ENCODE data around the gene CCDC33. TPM values are rescaled to one million over a fixed set of nuclear protein-coding genes. Genes with fewer than 3 reads are reported as not detected.

CCDC33 gene
- total RNA-seq, 1 experiment from 2014 or later: 0.15 TPM

- Histone ChIP-seq H3K4me2 (ENCODE audit: low read length) (no peak overlapping the region), H2AFZ (ENCODE audit: low read depth, low read length, poor library complexity, severe bottlenecking) (no peak overlapping the region), H4K20me1 (ENCODE audit: insufficient read depth) (no peaks in the 10 kb centered on the region), H3K9me2 (ENCODE audit: insufficient read depth) (no peaks in the 10 kb centered on the region), H3K9me3 (ENCODE audit: control insufficient read depth in 1 of 2, insufficient read depth in 1 of 2, low read depth in 1 of 2, low read length in 2 of 2) (no peaks in the 10 kb centered on the region), H3K9ac (ENCODE audit: low read length) (no peak overlapping the region), H3K27me3 (ENCODE audit: insufficient read depth, low read length) (peaks cover 13% of the 10 kb centered on the region; the same call in 1 of the 2 replicates), H3K27ac (ENCODE audit: low read depth, low read length) (no peak overlapping the region), H3K36me3 (ENCODE audit: control insufficient read depth in 1 of 2, insufficient read depth in 2 of 2, low read length in 2 of 2) (no peaks in the 10 kb centered on the region), H3K4me1 (ENCODE audit: control insufficient read depth in 1 of 2, insufficient read depth in 2 of 2, low read length in 2 of 2) (peaks cover 0 to 6% of the 10 kb centered on the region in 2 experiments; a peak in 2 of 4 replicates), H3K4me3 (replicated peaks in 1 of 2; ENCODE audit: low read depth in 1 of 2, low read length in 2 of 2) (no peak overlapping the region), H3K79me2 (ENCODE audit: insufficient read depth, low read length) (no peaks in the 10 kb centered on the region)
- ATAC-seq: no peak
- POLR2A ChIA-PET: no interaction called here
- no peak for DNase-seq (ENCODE audit: low read depth, low spot score)
- CTCF ChIA-PET: no interaction called here
- intact Hi-C loops (cut with micrococcal nuclease): no loop called here
- TF ChIP-seq EZH2 (IDR thresholded peaks at IDR 0.05) (no peak), ELF1 (IDR thresholded peaks at IDR 0.05; ENCODE audit: borderline replicate concordance, low read depth) (no peak), CTCF (IDR thresholded peaks at IDR 0.05 in 2 of 3, conservative IDR thresholded peaks at IDR 0.05 in 1 of 3; ENCODE audit: borderline replicate concordance in 1 of 3, insufficient read depth in 1 of 3, low read depth in 2 of 3, low read length in 2 of 3) (no peak), POLR2A (IDR thresholded peaks at IDR 0.05; ENCODE audit: borderline replicate concordance, extremely low read depth, insufficient read depth, insufficient read length) (no peak), CEBPB (IDR thresholded peaks at IDR 0.05; ENCODE audit: low read depth) (no peak), ZBTB33 (IDR thresholded peaks at IDR 0.05; ENCODE audit: extremely low read depth, insufficient replicate concordance, low read length) (no peak), TCF7L2 (IDR thresholded peaks at IDR 0.05; ENCODE audit: borderline replicate concordance, extremely low read depth, insufficient read depth, insufficient read length) (no peak), JUND (IDR thresholded peaks at IDR 0.05) (no peak), EZH2phosphoT487 (IDR thresholded peaks at IDR 0.05; ENCODE audit: borderline replicate concordance) (no peak), REST (IDR thresholded peaks at IDR 0.05; ENCODE audit: low read depth) (no peak), CBX3 (IDR thresholded peaks at IDR 0.05; ENCODE audit: low read depth) (no peak), SIN3A (IDR thresholded peaks at IDR 0.05; ENCODE audit: low read depth) (no peak), FOSL1 (IDR thresholded peaks at IDR 0.05; ENCODE audit: low read depth) (no peak), RAD21 (IDR thresholded peaks at IDR 0.05; ENCODE audit: low read depth) (no peak)
- no TSS peak for BruUV-seq (replicated peaks)
- RAD21 ChIA-PET (ENCODE audit: low non-redundant PET in 1 of 2, low total read pairs in 2 of 2, uncharacterized antibody in 2 of 2, unreplicated experiment in 2 of 2): no interaction called here
Measured at GRCh38 chr15:74216949-74217348, 19.2 kb upstream of the CCDC33 start.

Measured in HCT116 (cell line).